SHP77 (cell line): ENCODE measurements around the gene DOK7.

ENCODE experiments used
- DNase-seq, 2 experiments: peaks; one replicate each; lab custom pipeline; 2025; lab: John Stamatoyannopoulos, UW

The DOK7 gene

DNA sequence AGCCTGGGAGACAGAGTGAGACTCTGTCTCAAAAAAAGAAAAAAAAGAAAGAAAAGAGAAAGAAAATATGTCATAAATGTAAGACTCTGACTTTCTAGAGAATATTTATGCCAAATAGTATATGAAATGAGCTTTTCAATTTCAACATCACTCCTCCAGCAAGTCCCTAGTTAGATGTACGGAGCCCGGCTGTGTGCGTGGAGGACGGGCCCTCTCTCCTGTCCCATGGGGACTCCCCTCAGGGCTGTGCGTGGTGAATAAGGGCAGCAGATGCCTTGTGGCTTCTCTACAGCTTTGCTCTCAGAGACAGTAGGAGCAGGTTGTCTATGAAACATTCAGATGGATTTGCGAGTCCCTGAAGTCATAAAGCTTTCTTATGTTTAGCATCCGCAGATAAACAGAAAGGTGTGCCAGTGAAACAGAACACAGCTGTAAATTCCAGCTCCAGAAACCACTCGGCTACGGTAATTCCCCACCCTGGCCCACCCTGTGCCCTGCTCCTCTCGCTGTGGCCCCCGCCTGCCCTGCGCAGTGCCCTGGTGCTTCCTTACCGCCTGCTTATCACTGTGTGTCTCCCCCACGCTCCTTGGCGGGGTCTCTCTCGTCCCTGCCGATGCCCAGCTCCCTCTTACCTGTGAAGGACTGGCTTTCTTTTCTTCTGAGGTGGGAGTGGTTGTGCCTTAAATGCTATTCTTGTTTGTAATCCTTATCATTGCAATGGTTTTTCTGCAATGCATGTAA is 35.2 kb upstream of the DOK7 start:
- no peak for DNase-seq

DNA sequence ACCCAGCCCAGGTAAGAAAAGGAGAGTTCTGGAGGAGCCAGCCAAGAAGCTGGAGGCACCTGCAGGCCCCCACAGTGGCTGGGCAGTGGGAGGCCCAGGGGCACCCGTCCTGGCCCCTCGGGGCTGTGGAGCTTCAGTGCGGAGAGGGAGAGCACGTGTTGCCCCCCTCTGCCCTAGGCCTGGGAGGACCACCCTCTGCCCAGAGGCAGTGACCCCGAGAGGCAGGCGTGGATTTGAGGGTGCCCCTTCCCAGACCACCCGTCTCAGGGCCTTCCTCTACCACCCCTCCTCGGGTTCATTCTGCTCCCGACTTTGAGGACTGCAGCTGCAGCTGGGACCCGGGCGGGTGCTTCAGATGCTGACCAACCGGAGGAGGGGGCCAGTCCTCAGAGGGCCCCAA is 33.5 kb upstream of the DOK7 start:
- no peak for DNase-seq

DNA sequence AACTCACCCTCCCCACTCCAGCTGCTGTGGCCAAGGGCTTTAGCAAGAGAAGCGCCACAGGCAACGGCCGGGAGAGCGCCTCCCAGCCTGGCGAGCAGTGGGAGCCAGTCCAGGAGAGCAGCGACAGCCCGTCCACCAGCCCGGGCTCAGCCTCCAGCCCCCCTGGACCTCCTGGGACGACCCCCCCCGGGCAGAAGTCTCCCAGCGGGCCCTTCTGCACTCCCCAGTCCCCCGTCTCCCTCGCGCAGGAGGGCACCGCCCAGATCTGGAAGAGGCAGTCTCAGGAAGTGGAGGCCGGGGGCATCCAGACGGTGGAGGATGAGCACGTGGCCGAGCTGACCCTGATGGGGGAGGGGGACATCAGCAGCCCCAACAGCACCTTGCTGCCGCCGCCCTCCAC is 32.6 kb upstream of the DOK7 start:
- no peak for DNase-seq

DNA sequence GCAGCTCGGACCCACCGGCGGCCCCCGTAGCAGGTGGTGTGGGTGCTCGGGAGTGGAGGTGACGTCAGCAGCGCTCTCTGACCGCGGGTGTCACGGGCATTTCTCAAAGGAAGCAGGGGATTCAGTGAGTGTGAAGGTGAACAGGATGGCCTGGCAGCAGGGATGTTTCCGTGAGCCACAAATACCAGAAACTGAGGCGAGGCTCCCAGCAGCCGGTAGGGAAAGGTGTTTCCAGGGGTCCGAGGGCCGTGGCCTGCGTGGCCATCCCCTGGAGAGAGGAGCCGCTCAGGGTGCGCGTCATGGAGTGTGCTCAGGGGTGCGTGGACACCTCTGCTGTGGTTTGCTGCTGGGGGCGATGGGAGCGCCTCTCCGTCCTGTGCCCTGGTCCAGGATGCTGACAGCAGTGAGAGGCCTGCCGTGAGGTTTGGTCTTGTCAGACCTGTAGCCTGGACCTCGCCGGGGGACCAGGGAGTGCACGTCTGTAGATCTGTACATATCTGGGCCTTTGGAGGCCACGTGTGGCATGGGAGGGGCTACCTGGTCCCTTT is 31.6 kb upstream of the DOK7 start:
- DNase-seq, result no peak

DNA sequence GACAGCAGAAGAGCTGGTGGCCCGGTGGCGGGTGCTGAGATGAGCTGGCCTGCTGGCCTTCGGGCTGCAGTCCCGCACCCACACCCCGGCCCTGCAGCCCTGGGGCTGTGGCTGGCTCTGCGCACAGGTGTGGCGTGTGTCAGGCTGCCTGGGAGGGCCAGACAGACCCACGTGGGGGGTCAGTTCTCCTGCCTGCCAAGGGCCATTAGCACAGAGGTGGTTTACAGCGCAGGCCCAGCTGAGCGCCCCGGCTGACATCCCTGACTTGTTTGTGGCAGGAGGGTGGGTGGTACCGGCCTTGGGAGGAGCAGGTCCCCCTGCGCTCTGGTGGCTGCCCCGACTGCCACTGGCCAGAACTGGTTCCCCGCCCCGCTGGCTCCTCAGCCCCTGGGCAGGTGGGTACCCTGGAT is 30.7 kb upstream of the DOK7 start:
- no peak for DNase-seq

DNA sequence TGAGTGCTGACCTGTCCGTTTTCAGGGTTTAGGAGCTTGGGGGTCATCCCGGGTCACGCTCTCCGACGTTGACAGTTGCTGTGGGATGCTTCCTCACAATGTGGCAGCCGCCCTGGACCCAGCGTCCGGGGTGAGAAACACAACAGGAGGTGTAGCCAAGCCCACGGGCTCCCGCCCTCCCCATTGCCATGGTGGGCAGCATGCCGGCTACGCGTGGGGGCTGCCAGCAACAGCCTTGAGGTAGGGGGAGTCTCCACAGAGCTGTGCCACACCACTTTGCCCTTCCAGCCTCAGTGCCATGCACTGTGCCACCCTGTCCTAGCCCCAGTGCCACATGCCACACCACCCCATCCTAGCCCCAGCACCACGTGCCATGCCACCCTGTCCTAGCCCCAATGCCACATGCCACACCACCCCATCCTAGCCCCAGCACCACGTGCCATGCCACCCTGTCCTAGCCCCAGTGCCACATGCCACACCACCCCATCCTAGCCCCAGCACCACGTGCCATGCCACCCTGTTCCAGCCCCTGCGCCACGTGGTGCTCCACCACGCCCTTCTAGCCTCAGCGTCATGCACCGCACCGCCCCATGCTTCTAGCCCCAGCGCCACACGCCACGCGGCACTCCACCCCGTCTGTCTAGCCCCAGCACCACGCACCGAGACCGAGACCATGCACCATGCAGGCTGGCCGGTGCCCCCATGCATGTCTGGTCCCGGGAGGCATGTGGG is 29.8 kb upstream of the DOK7 start:
- DNase-seq, result no peak

DNA sequence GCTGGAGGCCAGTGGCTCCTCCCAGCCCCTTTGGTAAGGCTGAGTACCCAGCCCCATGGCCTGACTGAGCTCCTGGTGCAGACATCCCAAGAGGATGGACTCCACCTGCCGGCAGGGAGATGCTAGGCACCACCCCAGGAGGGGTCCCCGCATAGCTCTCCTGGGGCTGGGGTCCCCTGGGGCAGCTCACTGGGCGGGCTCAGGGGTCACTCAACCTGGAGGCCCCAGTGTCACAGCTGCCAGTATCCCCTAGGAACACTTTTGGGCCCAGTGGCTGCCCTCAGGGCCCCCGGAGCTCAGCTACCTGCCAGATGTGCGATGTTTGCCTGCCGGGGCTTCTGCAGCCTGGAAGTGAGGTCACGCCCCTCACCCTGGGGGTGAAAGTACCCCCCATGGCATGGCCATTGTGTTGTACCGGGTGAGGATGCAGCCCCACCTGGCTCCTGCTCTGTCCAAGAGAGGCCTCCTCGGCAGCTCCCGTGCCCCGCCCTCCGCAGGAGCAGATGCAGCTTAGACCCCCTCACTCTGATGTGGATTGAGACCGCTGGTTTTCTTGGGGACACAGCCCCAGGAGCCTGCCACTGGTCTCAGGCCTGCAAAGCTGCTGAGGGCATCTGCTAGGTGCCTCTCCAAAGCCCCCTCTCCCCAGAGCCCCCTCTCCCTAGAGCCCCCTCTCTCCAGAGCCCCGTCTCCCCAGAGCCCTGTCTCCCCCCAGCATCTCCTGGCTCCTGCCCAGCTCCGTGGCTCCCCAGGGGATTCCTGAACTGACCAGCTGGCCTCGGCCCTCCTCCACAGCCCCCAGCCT is 28.0 kb upstream of the DOK7 start:
- DNase-seq, result no peak

DNA sequence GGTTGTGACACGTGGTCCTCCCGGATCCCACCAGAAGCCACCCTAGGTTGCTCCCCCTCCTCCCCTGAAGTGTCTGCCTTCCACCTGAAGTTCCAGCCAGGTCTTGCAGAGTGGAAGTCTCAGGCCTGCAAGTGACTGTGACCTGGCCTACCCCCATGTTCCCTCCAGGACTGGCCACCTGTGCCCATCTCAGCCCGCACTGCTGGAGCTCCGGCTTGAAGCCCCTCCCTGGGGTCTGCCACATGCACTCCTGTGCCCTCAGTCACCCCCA is 27.5 kb upstream of the DOK7 start:
- no peak for DNase-seq

DNA sequence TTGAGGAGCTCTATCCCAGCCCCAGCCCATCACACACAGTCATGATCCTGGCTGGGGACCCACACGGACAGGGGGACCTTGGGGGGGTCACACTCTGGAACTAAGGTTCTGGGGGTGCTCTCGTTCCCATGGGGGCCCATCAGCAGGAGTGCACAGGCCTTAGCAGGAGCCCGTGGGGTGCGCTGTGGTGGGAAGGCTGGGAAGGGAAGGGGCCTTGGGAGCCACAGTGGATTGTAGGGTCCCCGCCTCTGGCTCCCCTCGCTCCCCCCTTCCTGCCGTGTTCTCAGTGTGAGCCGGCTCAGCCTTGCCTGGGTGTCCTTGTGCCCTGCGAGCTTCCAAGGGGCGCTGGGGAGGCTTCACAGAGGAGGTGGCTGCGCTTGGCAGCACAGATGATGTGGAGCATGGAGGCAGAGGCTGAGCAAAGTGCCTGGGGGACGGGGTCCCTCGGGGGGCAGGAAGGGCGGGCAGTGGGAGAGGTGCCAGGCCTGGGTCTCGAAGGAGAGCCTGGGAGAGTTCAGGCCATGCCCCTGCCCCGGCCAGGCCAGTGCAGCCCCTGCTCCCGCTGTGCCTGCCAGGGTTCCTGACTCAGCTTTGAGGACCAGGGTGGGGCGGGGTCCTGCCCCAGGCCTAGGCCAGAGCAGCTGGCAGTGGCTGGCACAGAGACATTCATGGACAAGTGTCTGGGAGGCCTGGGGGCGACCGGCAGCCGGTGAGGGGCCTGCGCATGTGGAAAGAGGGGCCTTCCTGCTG is 26.9 kb upstream of the DOK7 start:
- no peak for DNase-seq

DNA sequence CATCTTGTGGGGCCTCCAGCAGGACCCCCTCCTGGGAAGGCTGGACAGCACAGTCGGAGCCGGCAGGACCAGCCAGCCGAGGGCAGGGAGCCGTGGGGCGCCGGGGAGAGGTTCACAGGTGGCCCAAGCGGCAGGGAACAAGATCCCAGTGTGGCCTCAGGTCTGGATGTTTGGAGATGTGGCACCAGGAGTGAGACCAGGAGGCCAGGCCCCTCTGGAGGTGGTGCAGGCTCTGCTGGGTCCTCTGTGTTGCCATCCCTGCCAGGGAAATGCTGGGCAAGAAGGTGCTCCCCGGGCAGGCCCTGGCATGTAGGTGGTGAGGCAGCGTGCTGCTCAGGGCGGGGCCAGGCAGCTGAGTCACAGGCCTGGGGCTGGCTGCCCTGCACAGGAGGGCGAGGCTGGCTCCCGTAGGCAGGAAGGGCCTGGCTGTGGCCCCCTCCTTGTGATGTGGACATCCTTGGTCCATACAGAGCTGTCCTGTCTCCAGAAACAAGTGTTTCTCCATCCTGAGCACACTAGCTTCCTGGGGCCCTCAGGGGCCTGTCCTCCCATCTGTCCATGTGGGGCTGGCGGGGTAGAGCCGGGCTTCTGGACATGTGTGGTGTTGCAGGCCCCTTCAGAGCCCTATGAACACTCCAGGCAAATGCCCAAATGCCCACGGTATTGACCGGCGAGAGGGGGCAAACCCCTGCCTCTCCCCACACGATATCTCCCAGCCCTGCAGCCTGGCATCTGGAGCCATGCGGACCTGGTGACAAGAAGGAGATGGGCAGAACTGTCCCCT is 26.1 kb upstream of the DOK7 start:
- peak in 1 of 2 experiments; percentile 49 for DNase-seq

DNA sequence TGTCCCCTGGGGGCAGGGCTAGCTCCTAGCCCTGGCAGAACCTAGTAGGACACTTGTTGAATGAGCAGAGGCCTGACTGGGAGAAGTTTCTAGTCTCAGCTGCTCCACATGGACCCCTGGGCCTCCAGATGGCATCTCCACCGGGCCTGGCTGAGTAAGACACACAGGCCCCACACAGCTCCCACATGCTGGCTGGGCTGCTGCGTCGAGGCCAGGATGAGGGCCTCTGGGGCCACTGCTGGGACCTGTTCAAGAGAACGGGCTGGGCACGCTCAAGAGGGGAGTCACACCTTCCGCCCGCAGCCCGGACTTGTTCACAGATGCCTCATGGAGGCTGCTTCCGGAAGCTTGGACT is 25.5 kb upstream of the DOK7 start:
- DNase-seq, result no peak

DNA sequence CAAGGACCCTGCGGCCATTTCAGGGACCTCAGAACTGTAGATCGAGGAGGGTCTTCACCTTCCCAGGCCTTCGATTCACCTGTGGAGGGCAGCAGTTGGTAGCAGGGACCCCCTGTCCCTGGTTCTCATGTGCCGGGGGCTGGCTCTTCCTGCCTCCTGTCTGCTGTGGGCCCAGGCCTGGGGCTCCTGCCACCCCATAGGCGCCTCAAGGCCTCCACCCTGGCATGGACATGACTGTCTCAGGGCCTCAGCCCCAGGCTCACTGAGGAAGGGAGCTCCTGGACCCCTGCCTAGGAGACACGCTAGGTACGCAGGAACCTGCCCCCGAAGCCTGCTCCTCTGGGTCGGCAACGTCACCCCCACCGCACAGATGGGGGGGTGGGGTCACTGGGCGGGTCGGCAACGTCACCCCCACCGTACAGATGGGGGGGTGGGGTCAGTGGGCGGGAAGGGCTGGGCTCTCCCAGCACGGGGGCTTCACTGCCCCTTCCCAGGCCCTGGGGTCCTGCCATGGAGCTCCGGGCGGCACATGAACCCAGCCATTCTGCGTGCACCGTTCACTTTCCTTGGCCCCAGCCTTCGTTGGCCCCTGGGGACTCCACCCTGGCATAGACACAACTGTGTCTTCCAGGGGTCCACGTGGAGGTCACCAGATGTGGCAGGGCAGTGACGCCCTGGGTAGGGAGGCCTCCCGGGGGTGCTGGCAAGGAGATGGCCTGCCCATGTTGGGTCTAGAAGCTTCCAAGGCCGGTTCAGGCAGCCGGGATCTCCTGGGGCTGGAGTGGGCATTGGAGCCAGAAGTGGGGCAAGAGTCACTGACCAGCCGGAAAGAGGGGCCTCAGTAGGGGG is 24.9 kb upstream of the DOK7 start:
- no peak for DNase-seq

DNA sequence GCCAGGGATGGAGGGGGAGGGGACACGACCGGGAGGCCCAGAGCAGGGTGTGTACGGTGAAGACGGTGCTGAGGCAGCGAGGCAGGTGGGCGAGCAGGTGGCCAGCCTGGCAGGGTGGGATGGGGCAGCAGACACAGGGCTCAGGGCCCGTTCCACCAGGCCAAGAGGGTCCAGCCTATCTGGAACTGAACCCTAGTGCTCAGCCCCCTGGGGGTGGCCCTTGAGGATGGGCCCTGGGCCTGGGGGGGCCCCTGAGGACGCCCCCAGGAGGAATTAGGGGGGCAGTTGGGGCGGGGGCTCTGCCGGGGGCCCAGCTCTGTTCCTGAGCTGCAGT is 24.3 kb upstream of the DOK7 start:
- no peak for DNase-seq

DNA sequence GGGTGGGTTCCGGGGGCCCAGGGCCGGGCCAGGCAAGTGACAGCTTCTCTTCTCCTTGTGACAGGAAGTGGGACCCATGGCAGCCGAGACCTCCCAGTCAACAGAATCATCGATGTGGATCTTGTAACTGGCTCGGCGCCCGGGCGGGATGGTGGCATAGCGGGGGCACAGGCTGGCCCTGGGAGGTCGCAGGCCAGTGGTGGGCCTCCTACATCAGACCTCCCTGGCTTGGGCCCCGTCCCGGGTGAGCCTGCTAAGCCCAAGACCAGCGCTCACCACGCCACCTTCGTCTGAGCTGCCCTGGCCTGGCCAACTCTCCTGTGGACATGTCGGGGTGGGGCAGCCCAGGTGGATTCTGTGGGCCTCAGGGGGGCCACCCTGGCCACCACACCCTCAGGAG is 23.7 kb upstream of the DOK7 start:
- no peak for DNase-seq

DNA sequence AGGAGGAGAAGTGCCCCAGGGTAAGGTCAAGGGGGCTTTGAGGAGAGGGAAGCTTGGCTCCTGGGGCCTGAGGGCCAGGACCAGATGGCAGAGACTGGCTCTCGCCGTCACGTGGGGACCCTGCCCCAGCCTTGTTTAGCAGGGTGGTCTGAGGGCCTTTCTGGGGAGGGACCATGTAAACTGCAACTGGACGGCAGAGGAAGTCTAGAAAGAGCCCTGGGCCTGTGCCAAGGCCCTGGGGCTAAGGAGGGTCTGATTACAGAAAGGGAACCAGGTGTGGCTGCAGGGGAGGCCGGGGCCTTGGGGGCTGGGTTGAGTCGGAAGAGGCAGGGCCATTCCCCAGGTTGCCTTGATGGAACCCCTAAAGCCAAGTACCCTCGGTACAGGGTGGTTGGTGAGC is 23.1 kb upstream of the DOK7 start:
- no peak for DNase-seq

DNA sequence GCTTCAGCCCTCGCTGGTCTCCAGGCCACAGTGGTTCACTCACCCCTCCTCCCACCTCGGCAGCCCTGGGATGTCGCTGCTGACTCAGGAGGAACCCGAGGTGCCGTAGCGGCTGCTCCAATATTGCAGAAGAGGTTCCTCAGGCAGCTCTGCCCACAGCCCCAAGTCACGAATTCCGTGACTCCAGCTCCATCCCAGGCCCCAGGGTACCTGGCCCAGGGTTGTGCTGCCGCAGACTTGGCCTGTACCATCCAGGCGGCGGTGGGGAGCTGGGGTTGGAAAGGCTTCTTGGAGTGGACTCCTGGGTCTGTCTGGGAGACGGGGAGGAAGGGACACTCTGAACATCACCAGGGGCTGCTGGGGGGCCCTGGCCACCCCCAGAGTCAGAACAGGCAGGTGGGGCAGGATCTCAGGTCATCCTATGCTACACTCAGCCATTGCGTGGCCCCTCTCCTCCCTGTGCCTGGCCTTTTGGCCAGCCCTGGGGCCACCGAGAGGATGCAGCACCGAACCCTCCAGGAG is 22.1 kb upstream of the DOK7 start:
- DNase-seq, result no peak

DNA sequence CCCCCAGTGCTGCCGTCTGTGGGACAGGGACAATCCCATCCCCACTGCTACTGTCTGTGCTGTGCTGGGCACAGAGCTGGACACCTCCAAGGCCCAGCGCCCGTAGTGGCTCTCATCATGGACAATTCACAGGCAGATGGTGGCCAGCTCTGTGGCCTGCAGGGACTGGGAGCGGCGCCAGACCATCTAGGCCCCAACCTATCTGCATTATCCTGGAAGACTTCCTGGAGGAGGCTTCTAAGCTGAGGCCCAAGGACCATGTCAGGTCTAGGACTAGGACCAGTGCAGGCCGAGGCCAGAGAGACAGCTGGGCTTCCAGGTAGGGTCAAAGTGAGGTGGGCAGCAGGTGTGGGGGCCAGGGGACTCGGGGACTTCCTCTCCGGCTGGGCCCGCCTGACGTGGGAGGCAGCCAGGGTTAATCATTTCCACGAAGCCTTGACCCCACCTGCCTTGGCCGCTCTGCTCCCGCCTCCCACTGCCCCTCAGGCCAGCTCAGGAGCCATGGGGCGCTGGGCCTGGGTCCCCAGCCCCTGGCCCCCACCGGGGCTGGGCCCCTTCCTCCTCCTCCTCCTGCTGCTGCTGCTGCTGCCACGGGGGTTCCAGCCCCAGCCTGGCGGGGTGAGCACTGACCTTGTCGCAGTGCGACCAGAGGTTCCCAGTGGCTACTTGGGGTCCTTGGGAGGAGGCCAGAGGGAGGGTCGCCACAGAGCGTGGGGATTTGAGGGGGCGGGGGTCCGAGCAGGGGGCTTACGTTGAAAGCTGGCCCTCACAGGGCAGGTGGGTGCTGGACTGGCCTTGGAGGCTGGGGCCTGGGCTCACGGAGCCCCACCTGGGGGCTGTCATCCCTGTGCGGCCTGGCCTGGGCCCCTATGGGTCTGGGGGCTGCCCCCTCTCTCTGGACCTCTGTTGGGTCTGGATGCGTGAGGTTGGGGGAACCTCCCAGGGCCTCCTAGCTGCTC is 21.3 kb upstream of the DOK7 start, which contains the start of gene HGFAC:
TSS of gene HGFAC (plus strand) at position 468 of the 959 bp plus-strand sequence. CDS start at position 502, 34 bp downstream.
- no peak for DNase-seq

DNA sequence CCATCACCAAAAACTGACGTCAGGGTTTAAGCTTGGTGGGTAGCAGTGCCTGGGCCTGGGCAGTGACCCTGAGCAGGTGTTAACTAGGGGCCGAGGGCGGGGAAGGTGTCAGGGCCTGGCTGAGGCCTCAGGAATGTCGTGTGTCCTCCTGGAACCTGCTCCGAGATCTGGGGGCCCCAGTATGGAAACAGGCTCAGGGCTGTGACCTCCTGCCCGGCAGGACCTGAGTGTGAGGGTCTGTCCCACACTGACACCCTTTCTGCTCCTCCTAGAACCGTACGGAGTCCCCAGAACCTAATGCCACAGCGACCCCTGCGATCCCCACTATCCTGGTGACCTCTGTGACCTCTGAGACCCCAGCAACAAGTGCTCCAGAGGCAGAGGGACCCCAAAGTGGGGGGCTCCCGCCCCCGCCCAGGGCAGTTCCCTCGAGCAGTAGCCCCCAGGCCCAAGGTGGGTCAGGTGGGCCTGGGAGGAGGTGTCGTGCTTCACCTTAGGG is 20.6 kb upstream of the DOK7 start:
- no peak for DNase-seq
